ENCODE data around the gene PRR5. TPM values are rescaled to one million over a fixed set of nuclear protein-coding genes. Genes with fewer than 3 reads are reported as not detected.

The PRR5 gene
- total RNA-seq, 1 experiment from 2014 or later = 26.9 TPM

GRCh38 chr22:44764974-44765373 lies 63.0 kb downstream of the PRR5 start:
- Histone ChIP-seq H3K27me3 (ENCODE audit: insufficient read depth, low read length) (no peaks in the 10 kb centered on the region), H3K4me1 (ENCODE audit: control insufficient read depth in 1 of 2, insufficient read depth in 2 of 2, low read length in 2 of 2) (peaks cover 0 to 6% of the 10 kb centered on the region in 2 experiments; a peak in 1 of 4 replicates), H3K9ac (ENCODE audit: low read length) (no peak overlapping the region), H3K79me2 (ENCODE audit: insufficient read depth, low read length) (peaks cover 90% of the 10 kb centered on the region), H3K4me3 (replicated peaks in 1 of 2; ENCODE audit: low read depth in 1 of 2, low read length in 2 of 2) (no peak overlapping the region), H4K20me1 (ENCODE audit: insufficient read depth) (peaks cover 8% of the 10 kb centered on the region; the same call in 1 of the 2 replicates), H3K27ac (ENCODE audit: low read depth, low read length) (no peak overlapping the region), H3K4me2 (ENCODE audit: low read length) (no peak overlapping the region), H3K9me3 (ENCODE audit: control insufficient read depth in 1 of 2, insufficient read depth in 1 of 2, low read depth in 1 of 2, low read length in 2 of 2) (no peaks in the 10 kb centered on the region), H3K36me3 (ENCODE audit: control insufficient read depth in 1 of 2, insufficient read depth in 2 of 2, low read length in 2 of 2) (no peaks in the 10 kb centered on the region; a peak in 2 of 4 replicates), H2AFZ (ENCODE audit: low read depth, low read length, poor library complexity, severe bottlenecking) (no peak overlapping the region), H3K9me2 (ENCODE audit: insufficient read depth) (no peaks in the 10 kb centered on the region)
- POLR2A ChIA-PET = interaction anchor here (0.5 kb wide), 1 partner anchor 47 kb away, joined by 3 read pairs; no protein-coding TSS in a partner anchor
- ATAC-seq (no peak), DNase-seq (ENCODE audit: low read depth, low spot score) (no peak)
- no TSS peak for BruUV-seq (replicated peaks)
- CTCF ChIA-PET = no interaction called here
- TF ChIP-seq ZBTB33 (IDR thresholded peaks at IDR 0.05; ENCODE audit: extremely low read depth, insufficient replicate concordance, low read length) (no peak), EZH2phosphoT487 (IDR thresholded peaks at IDR 0.05; ENCODE audit: borderline replicate concordance) (no peak), FOSL1 (IDR thresholded peaks at IDR 0.05; ENCODE audit: low read depth) (no peak), ZFX (IDR thresholded peaks at IDR 0.05) (no peak), SIN3A (IDR thresholded peaks at IDR 0.05; ENCODE audit: low read depth) (no peak), ZNF274 (IDR thresholded peaks at IDR 0.05; ENCODE audit: low read depth, low read length) (no peak), CTCF (IDR thresholded peaks at IDR 0.05 in 2 of 3, conservative IDR thresholded peaks at IDR 0.05 in 1 of 3; ENCODE audit: borderline replicate concordance in 1 of 3, insufficient read depth in 1 of 3, low read depth in 2 of 3, low read length in 2 of 3) (no peak)
- intact Hi-C loops (cut with micrococcal nuclease) = no loop called here
- RAD21 ChIA-PET (ENCODE audit: low non-redundant PET in 1 of 2, low total read pairs in 2 of 2, uncharacterized antibody in 2 of 2, unreplicated experiment in 2 of 2) = no interaction called here
